OCI-LY3 (cell line): ENCODE measurements around the gene SYDE1.
"Not testable (repeated sequence)": the region's sequence is repeated elsewhere in the genome, so short reads cannot be mapped to it uniquely, and the experiment has no call there.

ENCODE experiments used
- H2AFZ ChIP-seq: fragments of 200-600, 300-600 bp; shearing (Covaris generic); 2 replicates; pipeline ENCODE4 v1.6.0; 2014; ENCODE audit warnings: antibody characterized with exemption, low read depth, low read length
- H3K27ac ChIP-seq: fragments of 200-600, 300-600 bp; sonication (generic); 2 replicates; pipeline ENCODE4 v1.5.1; 2014; ENCODE audit warnings: mild to moderate bottlenecking, low read length, moderate library complexity, mixed read lengths
- H3K27me3 ChIP-seq: fragments of 200-600, 300-600 bp; sonication (generic); 2 replicates; pipeline ENCODE4 v1.6.1; 2014; ENCODE audit warnings: low read depth, low read length, mixed read lengths
- H3K36me3 ChIP-seq: fragments of 200-600, 300-600 bp; sonication (generic); replicated peaks from 2 replicates; pipeline ENCODE3; 2014; ENCODE audit warnings: low read depth, low read length, mixed read lengths
- H3K4me1 ChIP-seq: fragments of 300-600, 200-600 bp; sonication (generic); 2 replicates; pipeline ENCODE4 v1.6.1; 2014; ENCODE audit warnings: low read length, mixed read lengths
- H3K4me2 ChIP-seq: fragments of 200-600, 300-600 bp; sonication (generic); 2 replicates; pipeline ENCODE4 v1.6.1; 2014; ENCODE audit warnings: low read length, mixed read lengths
- H3K4me3 ChIP-seq: fragments of 300-600, 200-600 bp; sonication (generic); 2 replicates; pipeline ENCODE4 v1.5.1; 2014; ENCODE audit warnings: antibody characterized with exemption, mild to moderate bottlenecking, low read length, moderate library complexity
- H3K79me2 ChIP-seq: fragments of 300-600, 200-600 bp; shearing (Covaris generic); 2 replicates; pipeline ENCODE4 v1.6.1; 2014; ENCODE audit warnings: mild to moderate bottlenecking, low read length, mixed read lengths
- H3K9ac ChIP-seq: fragments of 300-600, 200-600 bp; shearing (Covaris generic); 2 replicates; pipeline ENCODE4 v1.6.0; 2014; ENCODE audit warnings: mild to moderate bottlenecking, low read length, moderate library complexity
- H3K9me3 ChIP-seq: fragments of 200-600, 300-600 bp; shearing (Covaris generic); 2 replicates; pipeline ENCODE4 v1.6.1; 2014; ENCODE audit warnings: low read length, mixed read lengths; ENCODE audit not compliant: insufficient read depth
- H4K20me1 ChIP-seq: fragments of 200-600, 300-600 bp; sonication (generic); 2 replicates; pipeline ENCODE4 v1.6.1; 2016; ENCODE audit warnings: low read length, mixed read lengths; ENCODE audit not compliant: insufficient read depth
- EZH2phosphoT487 ChIP-seq: fragments of 200-600 bp; shearing (Covaris generic); IDR thresholded peaks from 2 replicates; pipeline ENCODE4 v1.6.1; 2018; ENCODE audit warnings: antibody characterized with exemption, mixed run types, low read depth
- TF ChIP-seq, protein P1 (sequence below): fragments of 200-600, 300-600 bp; sonication (generic); IDR thresholded peaks from 2 replicates; pipeline ENCODE4 v1.5.1; 2014; ENCODE audit warnings: antibody characterized with exemption, low read length, low read depth

Gene SYDE1

GRCh38 chr19:15074371-15074770 lies 32.8 kb upstream of the SYDE1 start:
- Histone ChIP-seq H2AFZ (no peak overlapping the region), H3K36me3 (no peaks in the 10 kb centered on the region), H3K27ac (no peak overlapping the region), H3K4me2 (no peak overlapping the region), H3K27me3 (peaks cover 3% of the 10 kb centered on the region; the same call in 1 of the 2 replicates), H3K4me1 (no peaks in the 10 kb centered on the region), H4K20me1 (no peaks in the 10 kb centered on the region), H3K9me3 (no peaks in the 10 kb centered on the region), H3K4me3 (no peak overlapping the region), H3K79me2 (no peaks in the 10 kb centered on the region), H3K9ac (no peak overlapping the region)
- TF ChIP-seq EZH2phosphoT487 = no peak
- TF ChIP-seq, protein P1, sequence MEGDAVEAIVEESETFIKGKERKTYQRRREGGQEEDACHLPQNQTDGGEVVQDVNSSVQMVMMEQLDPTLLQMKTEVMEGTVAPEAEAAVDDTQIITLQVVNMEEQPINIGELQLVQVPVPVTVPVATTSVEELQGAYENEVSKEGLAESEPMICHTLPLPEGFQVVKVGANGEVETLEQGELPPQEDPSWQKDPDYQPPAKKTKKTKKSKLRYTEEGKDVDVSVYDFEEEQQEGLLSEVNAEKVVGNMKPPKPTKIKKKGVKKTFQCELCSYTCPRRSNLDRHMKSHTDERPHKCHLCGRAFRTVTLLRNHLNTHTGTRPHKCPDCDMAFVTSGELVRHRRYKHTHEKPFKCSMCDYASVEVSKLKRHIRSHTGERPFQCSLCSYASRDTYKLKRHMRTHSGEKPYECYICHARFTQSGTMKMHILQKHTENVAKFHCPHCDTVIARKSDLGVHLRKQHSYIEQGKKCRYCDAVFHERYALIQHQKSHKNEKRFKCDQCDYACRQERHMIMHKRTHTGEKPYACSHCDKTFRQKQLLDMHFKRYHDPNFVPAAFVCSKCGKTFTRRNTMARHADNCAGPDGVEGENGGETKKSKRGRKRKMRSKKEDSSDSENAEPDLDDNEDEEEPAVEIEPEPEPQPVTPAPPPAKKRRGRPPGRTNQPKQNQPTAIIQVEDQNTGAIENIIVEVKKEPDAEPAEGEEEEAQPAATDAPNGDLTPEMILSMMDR = no peak

DNA sequence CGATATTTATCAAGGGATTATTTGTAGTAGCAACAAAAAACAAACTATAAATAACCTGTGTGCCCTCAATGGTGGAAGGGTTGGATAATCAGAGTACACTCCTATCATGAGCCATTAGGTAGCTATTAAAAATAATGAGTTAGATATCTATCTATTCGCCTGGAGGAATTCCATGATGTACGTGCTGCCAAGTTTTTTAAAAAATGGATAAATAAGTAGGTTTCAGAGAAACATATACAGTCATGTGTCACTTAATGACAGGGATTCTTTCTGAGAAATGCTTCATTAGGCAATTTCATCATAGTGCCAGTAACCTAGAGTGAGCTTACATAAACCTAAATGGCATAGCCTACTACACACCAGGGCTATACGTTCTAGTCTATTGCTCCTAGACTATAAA lies 31.4 kb upstream of the SYDE1 start:
- H3K27ac ChIP-seq = no peak overlapping the region
- no peaks in the 10 kb centered on the region for H3K36me3 ChIP-seq
- H3K79me2 ChIP-seq = no peaks in the 10 kb centered on the region
- H3K4me3 ChIP-seq = no peak overlapping the region
- H3K4me2 ChIP-seq = no peak overlapping the region
- no peaks in the 10 kb centered on the region for H4K20me1 ChIP-seq
- peaks cover 3% of the 10 kb centered on the region; the same call in 1 of the 2 replicates for H3K27me3 ChIP-seq
- H3K9me3 ChIP-seq = no peaks in the 10 kb centered on the region
- H2AFZ ChIP-seq = no peak overlapping the region
- TF ChIP-seq, protein P1 = no peak
- no peak for TF ChIP-seq EZH2phosphoT487
- no peaks in the 10 kb centered on the region for H3K4me1 ChIP-seq
- no peak overlapping the region for H3K9ac ChIP-seq

- not testable (repeated sequence) for H3K4me1 ChIP-seq, H4K20me1 ChIP-seq, H3K27ac ChIP-seq, H2AFZ ChIP-seq, H3K36me3 ChIP-seq, H3K27me3 ChIP-seq, H3K9me3 ChIP-seq, H3K79me2 ChIP-seq, H3K4me2 ChIP-seq, H3K4me3 ChIP-seq, H3K9ac ChIP-seq
Measured at GRCh38 chr19:15080002-15080401, 27.2 kb upstream of the SYDE1 start.

- TF ChIP-seq EZH2phosphoT487 = no peak
- TF ChIP-seq, protein P1 = no peak
- no peak within 1 kb of the TSS for H3K4me2 ChIP-seq
- no peak within 1 kb of the TSS for H3K9ac ChIP-seq
- H3K27me3 ChIP-seq = peaks cover 8% of the 10 kb centered on the region
- no peaks in the 10 kb centered on the region for H3K36me3 ChIP-seq
- no peaks in the 10 kb centered on the region for H4K20me1 ChIP-seq
- H2AFZ ChIP-seq = no peak within 1 kb of the TSS
- no peaks in the 10 kb centered on the region for H3K4me1 ChIP-seq
- H3K27ac ChIP-seq = no peak within 1 kb of the TSS
- no peaks in the 10 kb centered on the region for H3K79me2 ChIP-seq
- no peaks in the 10 kb centered on the region for H3K9me3 ChIP-seq
- H3K4me3 ChIP-seq = no peak within 1 kb of the TSS
Measured at GRCh38 chr19:15081911-15082310, 25.3 kb upstream of the SYDE1 start, which contains the start of gene OR1I1. TSS of gene OR1I1 (plus strand) at chr19:15082211. CDS start at chr19:15087066, 4,855 bp downstream.

DNA sequence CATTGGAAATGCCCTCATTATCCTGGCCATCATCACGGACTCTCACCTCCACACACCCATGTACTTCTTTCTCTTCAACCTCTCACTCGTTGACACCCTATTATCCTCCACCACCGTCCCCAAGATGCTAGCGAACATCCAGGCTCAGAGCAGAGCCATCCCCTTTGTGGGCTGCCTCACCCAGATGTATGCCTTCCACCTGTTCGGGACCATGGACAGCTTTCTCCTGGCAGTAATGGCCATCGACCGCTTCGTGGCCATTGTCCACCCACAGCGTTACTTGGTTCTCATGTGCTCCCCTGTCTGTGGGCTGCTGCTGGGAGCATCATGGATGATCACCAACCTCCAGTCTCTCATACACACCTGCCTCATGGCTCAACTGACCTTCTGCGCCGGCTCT lies 20.0 kb upstream of the SYDE1 start:
- no peaks in the 10 kb centered on the region for H3K9me3 ChIP-seq
- H3K36me3 ChIP-seq = no peaks in the 10 kb centered on the region
- peaks cover 17% of the 10 kb centered on the region for H3K27me3 ChIP-seq
- H2AFZ ChIP-seq = no peak overlapping the region
- no peak overlapping the region for H3K4me3 ChIP-seq
- no peaks in the 10 kb centered on the region for H4K20me1 ChIP-seq
- H3K27ac ChIP-seq = no peak overlapping the region
- H3K4me2 ChIP-seq = no peak overlapping the region
- H3K4me1 ChIP-seq = no peaks in the 10 kb centered on the region
- H3K9ac ChIP-seq = no peak overlapping the region
- TF ChIP-seq, protein P1 = no peak
- TF ChIP-seq EZH2phosphoT487 = no peak
- H3K79me2 ChIP-seq = no peaks in the 10 kb centered on the region
